Measurements from ENCODE around the gene TNFSF15.

TNFSF15 gene

DNA sequence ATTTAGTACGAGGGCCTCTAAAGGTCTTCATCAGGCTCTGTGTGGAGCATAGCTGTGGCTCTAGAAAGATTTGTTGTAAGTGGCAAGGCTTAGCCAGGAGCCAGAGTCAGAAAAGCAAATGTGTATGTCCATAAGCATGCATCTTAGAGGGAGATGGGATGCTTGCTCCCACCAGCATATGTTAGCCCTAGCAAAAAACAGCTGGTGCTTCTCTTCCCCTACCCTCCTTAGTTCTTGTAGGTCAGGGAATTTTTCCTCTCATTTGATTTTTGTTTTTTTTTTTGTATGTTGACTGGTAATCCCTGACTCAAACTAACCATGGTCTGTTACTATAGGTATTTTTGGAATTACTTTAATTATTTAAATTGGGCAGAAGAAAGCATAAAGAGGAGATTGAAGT lies 7.7 kb downstream of the TNFSF15 start:
- no peaks in the 10 kb centered on the region for H3K36me3 ChIP-seq (ENCODE audit: control insufficient read depth, insufficient read depth, low read length)
- H3K27ac ChIP-seq (ENCODE audit: low read depth, low read length): no peak overlapping the region
- no peak overlapping the region for H3K9ac ChIP-seq (ENCODE audit: low read length)
- H3K4me3 ChIP-seq (ENCODE audit: low read length): no peak overlapping the region
- no peaks in the 10 kb centered on the region for H3K4me1 ChIP-seq (ENCODE audit: control insufficient read depth, insufficient read depth, low read length)
- no peaks in the 10 kb centered on the region for H3K27me3 ChIP-seq (ENCODE audit: control insufficient read depth, insufficient read depth, low read length)

GRCh38 chr9:114792396-114792795 lies 13.4 kb downstream of the TNFSF15 start:
- H3K27me3 ChIP-seq (ENCODE audit: control insufficient read depth, insufficient read depth, low read length): no peaks in the 10 kb centered on the region
- H3K4me1 ChIP-seq (ENCODE audit: control insufficient read depth, insufficient read depth, low read length): no peaks in the 10 kb centered on the region
- H3K4me3 ChIP-seq (ENCODE audit: low read length): no peak overlapping the region
- H3K27ac ChIP-seq (ENCODE audit: low read depth, low read length): no peak overlapping the region
- H3K36me3 ChIP-seq (ENCODE audit: control insufficient read depth, insufficient read depth, low read length): no peaks in the 10 kb centered on the region
- H3K9ac ChIP-seq (ENCODE audit: low read length): no peak overlapping the region

DNA sequence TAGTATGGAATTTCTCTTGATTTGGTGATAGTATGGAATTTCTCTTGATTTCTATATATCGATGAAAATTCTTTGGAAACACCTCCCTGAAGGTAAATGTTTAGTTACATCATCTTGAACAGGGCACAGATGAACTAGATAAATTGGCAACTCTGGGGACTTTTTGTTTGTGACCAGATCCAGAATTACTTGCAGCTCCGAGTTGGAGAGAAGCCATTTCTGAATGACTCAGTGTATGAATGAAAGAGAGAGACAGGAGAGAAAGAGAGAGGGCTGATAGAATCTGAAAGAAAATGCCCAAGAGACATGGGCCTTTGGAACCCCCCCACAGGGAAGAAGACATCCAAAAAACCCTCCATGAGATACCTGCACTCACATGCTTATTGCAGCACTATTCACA lies 14.1 kb downstream of the TNFSF15 start:
- no peaks in the 10 kb centered on the region for H3K4me1 ChIP-seq (ENCODE audit: control insufficient read depth, insufficient read depth, low read length)
- no peak overlapping the region for H3K4me3 ChIP-seq (ENCODE audit: low read length)
- H3K27ac ChIP-seq (ENCODE audit: low read depth, low read length): no peak overlapping the region
- no peaks in the 10 kb centered on the region for H3K27me3 ChIP-seq (ENCODE audit: control insufficient read depth, insufficient read depth, low read length)
- no peaks in the 10 kb centered on the region for H3K36me3 ChIP-seq (ENCODE audit: control insufficient read depth, insufficient read depth, low read length)
- H3K9ac ChIP-seq (ENCODE audit: low read length): no peak overlapping the region

DNA sequence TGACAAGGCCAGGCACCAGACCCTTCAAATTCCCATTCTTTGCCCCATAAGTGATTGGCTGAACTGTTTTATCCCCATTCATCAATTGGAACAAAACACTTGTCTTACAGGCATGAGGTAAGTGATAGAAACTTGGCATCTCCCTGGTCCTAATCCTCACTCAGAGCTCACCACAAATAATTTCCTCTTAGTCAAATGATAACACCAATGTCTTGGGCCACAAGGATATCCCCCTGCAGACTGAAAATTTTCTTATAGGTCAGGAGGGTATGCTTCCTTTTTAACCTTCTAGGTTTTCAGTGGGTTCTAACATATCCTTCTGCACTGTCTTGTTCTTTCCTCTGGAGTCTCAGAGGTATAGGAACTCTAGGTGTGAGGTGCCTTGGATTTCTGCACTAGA lies 14.5 kb downstream of the TNFSF15 start:
- Histone ChIP-seq H3K27me3 (ENCODE audit: control insufficient read depth, insufficient read depth, low read length) (no peaks in the 10 kb centered on the region), H3K9ac (ENCODE audit: low read length) (no peak overlapping the region), H3K4me3 (ENCODE audit: low read length) (no peak overlapping the region), H3K36me3 (ENCODE audit: control insufficient read depth, insufficient read depth, low read length) (no peaks in the 10 kb centered on the region), H3K27ac (ENCODE audit: low read depth, low read length) (no peak overlapping the region), H3K4me1 (ENCODE audit: control insufficient read depth, insufficient read depth, low read length) (no peaks in the 10 kb centered on the region)

GRCh38 chr9:114790521-114790920 lies 15.3 kb downstream of the TNFSF15 start:
- Histone ChIP-seq H3K4me1 (ENCODE audit: control insufficient read depth, insufficient read depth, low read length) (no peaks in the 10 kb centered on the region), H3K27me3 (ENCODE audit: control insufficient read depth, insufficient read depth, low read length) (no peaks in the 10 kb centered on the region), H3K4me3 (ENCODE audit: low read length) (no peak overlapping the region), H3K9ac (ENCODE audit: low read length) (no peak overlapping the region), H3K36me3 (ENCODE audit: control insufficient read depth, insufficient read depth, low read length) (no peaks in the 10 kb centered on the region), H3K27ac (ENCODE audit: low read depth, low read length) (no peak overlapping the region)

DNA sequence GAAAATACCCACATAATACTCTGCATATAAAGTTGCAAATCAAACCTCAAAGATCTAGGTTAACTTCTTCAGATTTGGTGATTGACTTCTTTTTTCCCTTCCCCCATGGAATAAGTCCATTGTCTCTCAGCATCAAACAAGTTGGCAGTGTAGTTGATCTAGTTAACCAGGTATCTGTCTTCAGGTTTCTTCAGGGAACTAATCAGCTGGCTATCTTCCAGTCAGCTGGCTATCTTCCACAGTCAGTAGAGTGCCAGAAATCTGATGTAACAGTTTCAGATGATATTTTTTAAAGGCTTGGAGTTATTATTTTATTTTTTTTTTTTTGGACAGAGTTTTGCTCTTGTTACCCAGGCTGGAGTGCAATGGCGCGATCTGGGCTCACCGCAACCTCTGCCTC lies 16.8 kb downstream of the TNFSF15 start:
- H3K27ac ChIP-seq (ENCODE audit: low read depth, low read length): no peak overlapping the region
- no peak overlapping the region for H3K9ac ChIP-seq (ENCODE audit: low read length)
- no peaks in the 10 kb centered on the region for H3K36me3 ChIP-seq (ENCODE audit: control insufficient read depth, insufficient read depth, low read length)
- H3K27me3 ChIP-seq (ENCODE audit: control insufficient read depth, insufficient read depth, low read length): no peaks in the 10 kb centered on the region
- H3K4me3 ChIP-seq (ENCODE audit: low read length): no peak overlapping the region
- no peaks in the 10 kb centered on the region for H3K4me1 ChIP-seq (ENCODE audit: control insufficient read depth, insufficient read depth, low read length)

DNA sequence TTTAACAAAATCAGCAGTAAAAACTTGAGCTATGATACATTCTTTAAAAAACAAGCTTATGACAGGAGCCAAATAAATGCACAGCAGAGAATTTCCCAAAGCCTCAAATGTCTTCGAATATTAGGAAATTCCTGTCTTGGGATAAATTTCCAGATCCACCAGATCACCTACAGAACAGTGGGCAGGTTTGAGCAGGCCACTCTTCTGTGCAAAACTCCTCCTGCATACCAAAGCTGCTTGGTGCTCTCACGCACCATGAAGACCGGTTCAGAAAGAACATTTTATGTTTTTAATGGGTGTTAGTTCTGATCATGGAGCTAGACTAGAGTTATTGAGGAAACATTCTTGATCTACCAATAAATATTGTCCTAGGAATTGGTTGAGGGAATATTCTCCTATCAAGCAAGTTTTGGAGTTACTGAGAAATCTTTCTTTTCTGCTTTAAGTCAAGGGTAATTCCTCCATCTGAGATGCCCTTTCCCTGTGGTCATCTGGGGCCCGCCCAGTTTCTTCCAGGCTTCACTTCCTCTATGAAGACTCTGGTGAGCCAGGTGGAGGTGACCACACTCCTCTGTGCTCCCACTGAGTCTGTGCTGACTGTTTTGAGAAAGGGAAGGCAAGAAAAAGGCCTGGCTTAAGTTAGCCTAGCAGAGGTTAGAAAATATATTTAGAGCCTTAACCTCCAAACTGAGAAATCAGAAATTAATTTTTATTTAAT lies 17.9 kb downstream of the TNFSF15 start:
- Histone ChIP-seq H3K27ac (ENCODE audit: low read depth, low read length) (no peak overlapping the region), H3K27me3 (ENCODE audit: control insufficient read depth, insufficient read depth, low read length) (no peaks in the 10 kb centered on the region), H3K4me1 (ENCODE audit: control insufficient read depth, insufficient read depth, low read length) (no peaks in the 10 kb centered on the region), H3K9ac (ENCODE audit: low read length) (no peak overlapping the region), H3K4me3 (ENCODE audit: low read length) (no peak overlapping the region), H3K36me3 (ENCODE audit: control insufficient read depth, insufficient read depth, low read length) (no peaks in the 10 kb centered on the region)

DNA sequence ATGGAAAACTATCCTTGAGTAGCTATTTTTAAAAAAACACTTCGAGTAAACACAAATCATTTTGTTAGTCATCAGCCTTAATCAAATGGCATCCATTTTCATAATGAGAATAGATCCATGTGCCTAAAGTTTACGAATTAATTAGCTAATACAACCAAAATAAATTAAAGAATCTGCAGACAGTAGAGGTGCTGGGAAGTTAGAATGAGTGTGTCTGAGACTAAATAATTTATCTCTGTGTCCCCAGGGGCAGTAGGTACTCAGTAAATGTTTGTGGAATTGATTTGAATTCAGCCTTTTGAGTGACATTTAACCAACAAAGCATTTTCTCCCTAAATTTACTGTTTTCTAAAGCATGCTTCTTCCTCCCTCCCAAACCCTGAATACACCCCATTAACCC lies 18.6 kb downstream of the TNFSF15 start:
- H3K27me3 ChIP-seq (ENCODE audit: control insufficient read depth, insufficient read depth, low read length): no peaks in the 10 kb centered on the region
- H3K36me3 ChIP-seq (ENCODE audit: control insufficient read depth, insufficient read depth, low read length): no peaks in the 10 kb centered on the region
- no peak overlapping the region for H3K4me3 ChIP-seq (ENCODE audit: low read length)
- no peak overlapping the region for H3K27ac ChIP-seq (ENCODE audit: low read depth, low read length)
- H3K9ac ChIP-seq (ENCODE audit: low read length): no peak overlapping the region
- no peaks in the 10 kb centered on the region for H3K4me1 ChIP-seq (ENCODE audit: control insufficient read depth, insufficient read depth, low read length)

GRCh38 chr9:114785866-114786650 lies 19.8 kb downstream of the TNFSF15 start:
- Histone ChIP-seq H3K36me3 (ENCODE audit: control insufficient read depth, insufficient read depth, low read length) (no peaks in the 10 kb centered on the region), H3K4me1 (ENCODE audit: control insufficient read depth, insufficient read depth, low read length) (no peaks in the 10 kb centered on the region), H3K4me3 (ENCODE audit: low read length) (no peak overlapping the region), H3K27me3 (ENCODE audit: control insufficient read depth, insufficient read depth, low read length) (no peaks in the 10 kb centered on the region), H3K27ac (ENCODE audit: low read depth, low read length) (no peak overlapping the region), H3K9ac (ENCODE audit: low read length) (no peak overlapping the region)

DNA sequence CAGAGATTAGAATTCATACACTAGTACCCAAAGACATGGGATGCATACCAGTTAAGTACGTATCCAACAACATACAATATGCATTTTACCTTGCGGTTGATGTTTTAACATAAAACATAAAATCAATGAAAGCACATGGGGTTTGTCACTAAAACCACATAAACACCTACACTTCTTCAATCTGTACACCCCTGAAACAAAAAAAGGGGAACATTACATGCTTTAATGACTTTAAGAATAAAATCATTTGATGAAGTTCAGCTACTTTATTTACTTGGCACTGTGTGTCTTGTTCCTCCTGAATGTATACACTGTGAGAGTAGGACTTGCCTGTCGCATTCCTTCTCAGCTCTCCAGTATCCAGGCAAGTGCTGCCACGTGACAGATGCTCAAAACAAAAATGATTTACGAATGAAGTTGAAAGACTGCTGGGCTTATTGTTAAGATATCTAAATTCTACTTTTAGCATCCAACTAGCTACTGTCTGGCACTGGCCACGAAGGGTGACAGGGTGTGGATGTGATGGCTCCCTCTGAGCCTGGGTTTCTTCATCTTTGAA lies 21.0 kb downstream of the TNFSF15 start:
- no peak overlapping the region for H3K27ac ChIP-seq (ENCODE audit: low read depth, low read length)
- H3K9ac ChIP-seq (ENCODE audit: low read length): no peak overlapping the region
- no peaks in the 10 kb centered on the region for H3K4me1 ChIP-seq (ENCODE audit: control insufficient read depth, insufficient read depth, low read length)
- no peaks in the 10 kb centered on the region for H3K27me3 ChIP-seq (ENCODE audit: control insufficient read depth, insufficient read depth, low read length)
- no peaks in the 10 kb centered on the region for H3K36me3 ChIP-seq (ENCODE audit: control insufficient read depth, insufficient read depth, low read length)
- H3K4me3 ChIP-seq (ENCODE audit: low read length): no peak overlapping the region

- Histone ChIP-seq H3K4me3 (ENCODE audit: low read length) (no peak overlapping the region), H3K4me1 (ENCODE audit: control insufficient read depth, insufficient read depth, low read length) (no peaks in the 10 kb centered on the region), H3K27me3 (ENCODE audit: control insufficient read depth, insufficient read depth, low read length) (no peaks in the 10 kb centered on the region), H3K36me3 (ENCODE audit: control insufficient read depth, insufficient read depth, low read length) (no peaks in the 10 kb centered on the region), H3K27ac (ENCODE audit: low read depth, low read length) (no peak overlapping the region), H3K9ac (ENCODE audit: low read length) (no peak overlapping the region)
These were observed 23.3 kb downstream of the TNFSF15 start for GRCh38 chr9:114782586-114782985.

- no peaks in the 10 kb centered on the region for H3K4me1 ChIP-seq (ENCODE audit: control insufficient read depth, insufficient read depth, low read length)
- H3K27me3 ChIP-seq (ENCODE audit: control insufficient read depth, insufficient read depth, low read length): no peaks in the 10 kb centered on the region
- no peak overlapping the region for H3K27ac ChIP-seq (ENCODE audit: low read depth, low read length)
- no peaks in the 10 kb centered on the region for H3K36me3 ChIP-seq (ENCODE audit: control insufficient read depth, insufficient read depth, low read length)
- H3K4me3 ChIP-seq (ENCODE audit: low read length): no peak overlapping the region
- no peak overlapping the region for H3K9ac ChIP-seq (ENCODE audit: low read length)
These were observed 26.4 kb downstream of the TNFSF15 start for GRCh38 chr9:114779352-114779845.

Data from rectal smooth muscle tissue (tissue), 1 donor.